Right lobe of liver (tissue), 6 donors: ENCODE results near the gene ANP32B. TPM values are rescaled to one million over a fixed set of nuclear protein-coding genes. Genes with fewer than 3 reads are reported as not detected.

Source experiments
- ATAC-seq, 4 donors: fragments of 200-7000 bp; cut with Tn5 transposase; one replicate each; pipeline ENCODE4 v1.9.1; 2020; ENCODE audit warnings: mild to moderate bottlenecking in 4 of 4, moderate library complexity in 4 of 4
- DNase-seq, 3 donors: peaks; one replicate each; pipeline ENCODE4 v3.0.0-alpha.2; 2020
- H3K27ac ChIP-seq, 3 donors: fragments of 200-600 bp; one replicate each; pipeline ENCODE4 v1.8.0; 2022
- H3K27me3 ChIP-seq, 2 donors: fragments of 200-600 bp; one replicate each; pipeline ENCODE4 v1.8.0; 2022
- H3K36me3 ChIP-seq, 4 donors: fragments of 200-600 bp; sonication (generic) in 1 of 4; one replicate each; pipeline versions ENCODE4 v1.5.1 to v1.8.0; 2017 to 2022; ENCODE audit warnings: control low read depth in 1 of 4
- H3K4me1 ChIP-seq, 4 donors: fragments of 200-600 bp; sonication (generic) in 1 of 4; one replicate each; pipeline versions ENCODE4 v1.5.1 to v1.8.0; 2017 to 2022; ENCODE audit warnings: control low read depth in 1 of 4
- H3K4me3 ChIP-seq, 3 donors: fragments of 200-600 bp; one replicate each; pipeline ENCODE4 v1.8.0; 2022
- H3K9me3 ChIP-seq, 4 donors: fragments of 200-600 bp; sonication (generic) in 1 of 4; one replicate each; pipeline versions ENCODE4 v1.5.1 to v1.8.0; 2017 to 2022; ENCODE audit warnings: control low read depth in 1 of 4
- CTCF ChIP-seq, 4 donors: fragments of 200-600 bp in 3 of 4; fragments of 450-650 bp in 1 of 4; IDR thresholded peaks; one replicate each; pipeline versions ENCODE4 v1.5.1 to v1.8.0; 2016 to 2022; ENCODE audit warnings: antibody characterized with exemption in 4 of 4, mild to moderate bottlenecking in 2 of 4
- POLR2A ChIP-seq: fragments of 450-650 bp; IDR thresholded peaks from one replicate; pipeline ENCODE4 v1.6.1; 2017; ENCODE audit warnings: antibody characterized with exemption, mild to moderate bottlenecking
- WGBS: methylation state at CpG from one replicate; pipeline ENCODE4 v1.1.6; 2018; ENCODE audit warnings: low coverage, low lambda C conversion rate; ENCODE audit not compliant: insufficient coverage; ENCODE audit errors: missing lambda C conversion rate; 5-methylcytosine and 5-hydroxymethylcytosine counted together
- intact Hi-C, 2 donors: fragments of 100-400 bp; cut with DNase I; formaldehyde crosslinking; loops; one replicate each; pipeline versions ENCODE4 v1.11.2 to v1.14.1; 2022
- total RNA-seq, 6 experiments: library from RNA; depleted of rRNA in 2 of 6; stranded (reverse); fragments of >200 nt in 2 of 6; fragmentation: NEBNext Ultra II Directional in 3 of 6; extraction: Animal tissue kit (Norgen Biotek cat#: 25700) in 3 of 6; gene quantifications; one replicate each; pipeline versions ENCODE4 v1.1.0 to v1.2.4, GENCODE V29; 2016 to 2023
- donor health status: DM: no; HTN: yes; CAD: no.
- donor health status: DM: no; HTN: no; CAD: no.
- donor health status: DM: no; HTN: no; CAD: no.
- donor health status: DM: no; HTN: yes; CAD: no.
- donor health status: DM: no; HTN: yes; CAD: no.

Gene ANP32B
- total RNA-seq, 6 experiments from 2014 or later, result 8.2 to 38.0 (median 30.6) TPM

- Histone ChIP-seq H3K4me3 (no peak overlapping the region), H3K4me1 (no peaks in the 10 kb centered on the region), H3K27me3 (no peaks in the 10 kb centered on the region), H3K36me3 (no peaks in the 10 kb centered on the region), H3K27ac (no peak overlapping the region), H3K9me3 (no peaks in the 10 kb centered on the region)
- DNase-seq, result no peak
- intact Hi-C loops, result no loop called here
- WGBS, result 81% methylated on average over 9 of the region's 9 CpGs
- TF ChIP-seq POLR2A (no peak), CTCF (IDR thresholded peaks at IDR 0.05) (no peak)
- ATAC-seq, result no peak
Observed at GRCh38 chr9:98046180-98046543, 63.0 kb downstream of the ANP32B start.

- Histone ChIP-seq H3K4me3 (no peak overlapping the region), H3K27me3 (no peaks in the 10 kb centered on the region), H3K27ac (no peak overlapping the region), H3K36me3 (no peaks in the 10 kb centered on the region), H3K9me3 (no peaks in the 10 kb centered on the region), H3K4me1 (no peaks in the 10 kb centered on the region)
- ATAC-seq (no peak), DNase-seq (no peak)
- WGBS, result 70% methylated on average over 5 of the region's 5 CpGs
- TF ChIP-seq CTCF (IDR thresholded peaks at IDR 0.05), result no peak
- no peak for TF ChIP-seq POLR2A
- intact Hi-C loops, result no loop called here
Observed at GRCh38 chr9:98047002-98047401, 63.9 kb downstream of the ANP32B start.

GRCh38 chr9:98049288-98050072, 66.3 kb downstream of the ANP32B start:
- no peak for ATAC-seq
- Histone ChIP-seq H3K36me3 (no peaks in the 10 kb centered on the region), H3K9me3 (no peaks in the 10 kb centered on the region), H3K4me3 (no peak overlapping the region), H3K27ac (no peak overlapping the region), H3K4me1 (no peaks in the 10 kb centered on the region), H3K27me3 (no peaks in the 10 kb centered on the region)
- no peak for DNase-seq
- intact Hi-C loops, result no loop called here
- 70% methylated on average over 1 of the region's 1 CpG for WGBS
- TF ChIP-seq CTCF (IDR thresholded peaks at IDR 0.05), result no peak
- no peak for TF ChIP-seq POLR2A

- TF ChIP-seq POLR2A (no peak), CTCF (IDR thresholded peaks at IDR 0.05) (no peak)
- ATAC-seq (no peak), DNase-seq (no peak)
- intact Hi-C loops, result no loop called here
- 100% methylated on average over 1 of the region's 4 CpGs for WGBS
- Histone ChIP-seq H3K27me3 (no peaks in the 10 kb centered on the region), H3K4me3 (no peak overlapping the region), H3K9me3 (no peaks in the 10 kb centered on the region), H3K27ac (no peak overlapping the region), H3K36me3 (no peaks in the 10 kb centered on the region), H3K4me1 (no peaks in the 10 kb centered on the region)
Observed at GRCh38 chr9:98050351-98050750, 67.2 kb downstream of the ANP32B start.
